ACHN (cell line): ENCODE measurements around the gene PTGR3.
"Not testable (repeated sequence)": the region's sequence is repeated elsewhere in the genome, so short reads cannot be mapped to it uniquely, and the experiment has no call there.

Source experiments
- DNase-seq: peaks from one replicate; pipeline ENCODE4 v3.0.0-alpha.2; 2015
- in situ Hi-C: cut with HindIII; loops from 2 replicates; pipeline ENCODE4 v1.10.0; 2017; ENCODE audit warnings: low sequenced_read_pairs, low pct_ligation_motif_present, low pct_unique_long_range_greater_than_20kb

PTGR3 gene

DNA sequence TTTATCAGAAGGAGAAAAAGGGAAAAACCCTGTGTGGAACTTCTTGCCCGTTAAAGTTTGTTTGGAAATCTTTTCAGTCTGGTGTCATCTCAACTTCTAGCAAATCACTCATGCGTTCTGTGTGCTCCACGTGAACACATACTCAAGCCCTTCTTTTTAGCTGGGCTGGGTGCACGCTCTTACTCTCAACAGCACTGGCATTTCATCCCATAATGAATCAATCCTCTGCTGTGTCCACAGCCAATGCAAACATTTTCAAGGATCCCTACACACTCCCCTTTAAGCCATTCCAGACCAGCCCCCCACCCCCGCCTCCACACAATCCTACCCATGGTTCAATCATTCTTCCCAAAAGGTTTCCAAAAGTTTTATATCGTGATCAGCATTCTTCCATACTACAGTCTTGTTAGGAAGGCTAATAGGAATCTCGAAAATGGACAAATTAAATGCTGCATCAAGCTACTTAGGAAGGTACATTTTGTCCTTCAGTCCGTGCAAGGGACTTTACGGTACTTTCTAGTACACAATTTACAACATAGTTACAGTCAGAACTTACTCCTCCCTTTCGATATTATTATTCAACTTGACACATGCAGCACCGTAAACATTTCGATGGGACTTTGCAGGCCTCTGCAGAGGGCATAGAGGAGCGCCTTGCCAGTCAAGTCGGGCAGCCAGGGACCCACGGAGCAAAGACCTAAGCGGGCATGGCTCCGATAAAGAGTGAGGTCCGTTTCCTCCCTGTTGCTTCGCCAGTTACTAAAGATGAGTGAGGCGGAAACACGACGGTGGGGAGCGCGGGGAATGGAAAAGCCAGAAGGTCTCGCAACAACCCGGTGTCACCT, 1.4 kb downstream of the PTGR3 start:
- in situ Hi-C loops = no loop called here

DNA sequence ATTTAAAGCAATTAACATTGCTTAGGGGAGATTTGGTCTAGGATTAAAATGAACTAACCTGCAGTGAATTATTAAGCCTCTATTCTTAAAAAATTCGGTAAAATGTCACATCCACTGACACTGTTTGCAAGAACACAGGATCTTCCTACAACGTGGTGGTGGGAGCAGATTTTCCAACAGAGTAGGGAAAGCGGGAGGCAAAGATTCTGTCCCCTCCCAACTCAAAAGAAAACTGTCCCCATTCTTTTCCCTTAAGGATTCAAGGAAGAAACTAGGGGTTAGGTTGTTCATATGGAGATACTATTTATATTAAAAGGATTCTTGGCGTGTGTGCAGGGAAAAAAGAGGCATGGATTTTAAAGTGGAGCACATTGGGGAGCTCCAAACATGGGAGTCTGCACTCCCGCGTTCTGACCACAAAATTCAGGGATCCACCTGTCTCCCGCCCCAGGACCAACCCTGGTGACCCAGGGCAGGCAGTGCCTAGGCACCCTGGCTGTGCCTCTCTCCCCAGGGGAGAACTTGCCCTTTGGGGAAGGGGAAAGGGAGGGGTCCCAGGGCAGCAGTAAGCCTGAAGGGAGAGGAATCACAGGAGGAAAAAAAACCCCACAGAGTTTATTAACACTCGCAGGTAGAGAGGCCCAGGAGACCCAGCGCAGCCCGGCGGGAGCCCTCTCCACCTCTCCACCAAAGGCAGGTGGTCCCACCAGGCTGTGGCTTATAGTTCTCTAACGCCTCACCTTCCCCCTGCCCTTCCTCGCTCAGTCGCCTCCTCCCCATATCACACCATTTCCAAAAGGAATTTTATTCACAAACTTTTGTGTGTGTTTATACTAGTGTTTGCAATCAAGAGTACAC, 2.3 kb downstream of the PTGR3 start:
- DNase-seq = no peak
- in situ Hi-C loops = no loop called here

More for the DNA sequence above, 1.4 kb downstream of the PTGR3 start:
- peak; percentile 26 for DNase-seq

DNA sequence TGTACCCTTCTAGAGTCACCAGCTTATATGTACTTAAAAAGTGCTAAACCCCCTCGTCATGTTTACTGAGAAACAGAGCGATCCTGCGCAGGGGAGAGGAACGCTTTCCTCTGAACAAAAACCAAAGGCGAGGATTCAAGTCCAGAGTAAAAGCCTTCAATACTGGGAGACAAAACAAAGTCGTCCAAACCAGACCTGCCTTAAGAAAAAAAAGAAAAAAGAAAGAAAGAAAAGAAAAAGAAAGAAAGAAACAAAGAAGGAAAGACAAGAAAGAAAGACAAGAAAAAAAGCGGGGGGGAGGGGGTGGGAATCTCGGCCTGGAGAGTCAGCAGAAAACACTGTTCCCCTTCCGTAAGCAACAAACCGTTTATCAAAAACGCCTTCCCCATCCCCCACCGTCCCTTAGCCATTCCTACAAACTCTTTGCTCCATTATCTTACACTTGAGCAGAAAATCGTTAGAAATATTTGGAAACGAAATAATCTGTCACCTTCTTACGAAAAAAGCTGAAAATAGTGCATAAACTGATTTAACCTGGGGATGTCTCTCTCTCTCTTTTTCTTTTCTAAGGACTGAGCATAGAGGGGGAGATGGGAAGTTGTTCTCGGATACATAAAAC, 3.3 kb downstream of the PTGR3 start:
- in situ Hi-C loops = no loop called here
- no peak for DNase-seq

DNA sequence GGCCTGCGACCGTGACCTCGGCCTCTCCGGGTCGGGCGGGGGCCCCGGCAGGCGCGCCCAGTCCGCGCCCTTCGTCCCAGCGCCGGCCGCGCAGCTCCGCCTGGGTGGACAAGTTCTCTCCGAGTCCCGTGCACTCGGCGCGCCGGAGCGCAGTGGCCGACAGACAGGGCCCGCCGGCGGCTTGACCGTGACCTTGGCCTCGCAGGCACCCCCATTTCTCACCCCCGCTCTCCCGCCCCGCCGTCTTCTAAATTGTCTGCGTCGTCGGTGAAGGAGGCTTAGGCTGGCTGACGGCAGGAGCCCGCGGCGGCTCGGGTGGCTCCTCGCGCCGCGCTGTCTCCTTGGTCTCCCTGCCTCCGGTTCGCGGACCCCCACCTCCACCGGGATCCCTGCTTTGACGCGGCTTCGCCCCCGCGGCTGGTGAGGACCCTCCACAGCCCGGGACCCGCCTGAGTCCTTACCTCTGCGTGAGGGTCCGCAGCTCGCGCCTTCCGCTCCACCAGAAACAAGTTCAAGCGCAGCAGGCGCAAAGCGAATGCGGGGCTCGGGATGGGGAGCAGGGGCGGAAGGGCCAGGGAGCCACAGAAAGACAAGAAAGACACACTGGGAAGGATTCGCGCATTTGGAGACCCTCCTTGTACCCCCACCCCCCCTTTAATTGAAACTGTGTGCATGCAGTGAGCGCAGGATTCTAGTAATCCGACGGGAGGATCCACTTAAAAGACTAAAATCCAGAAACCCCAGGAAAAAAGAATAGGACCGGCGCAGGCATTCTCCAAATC, 4.0 kb downstream of the PTGR3 start:
- in situ Hi-C loops = no loop called here
- no peak for DNase-seq

DNA sequence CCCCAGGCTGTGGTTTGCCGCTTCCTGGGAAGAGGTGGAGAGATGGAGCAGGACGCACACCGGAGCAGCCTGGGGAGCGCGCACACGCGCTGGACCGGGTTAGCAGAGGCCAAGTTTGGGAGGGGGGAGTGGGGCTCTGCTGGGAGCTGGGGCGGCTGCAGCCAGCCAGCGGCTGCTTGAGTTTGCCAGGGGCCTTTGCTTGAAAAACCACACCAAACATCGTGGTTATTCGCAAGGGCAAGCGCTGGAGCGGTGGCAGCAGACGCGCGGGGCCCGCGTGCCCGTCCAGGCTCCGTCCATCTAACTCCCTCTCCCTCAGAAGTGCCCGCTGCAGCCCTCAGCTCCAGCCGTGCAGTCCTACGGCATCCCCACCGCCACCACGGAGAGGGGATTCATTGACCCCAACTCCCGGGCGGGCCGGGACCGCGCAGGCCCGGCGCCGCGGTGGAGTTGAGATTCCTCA, 4.6 kb downstream of the PTGR3 start:
- in situ Hi-C loops = no loop called here
- DNase-seq = no peak

DNA sequence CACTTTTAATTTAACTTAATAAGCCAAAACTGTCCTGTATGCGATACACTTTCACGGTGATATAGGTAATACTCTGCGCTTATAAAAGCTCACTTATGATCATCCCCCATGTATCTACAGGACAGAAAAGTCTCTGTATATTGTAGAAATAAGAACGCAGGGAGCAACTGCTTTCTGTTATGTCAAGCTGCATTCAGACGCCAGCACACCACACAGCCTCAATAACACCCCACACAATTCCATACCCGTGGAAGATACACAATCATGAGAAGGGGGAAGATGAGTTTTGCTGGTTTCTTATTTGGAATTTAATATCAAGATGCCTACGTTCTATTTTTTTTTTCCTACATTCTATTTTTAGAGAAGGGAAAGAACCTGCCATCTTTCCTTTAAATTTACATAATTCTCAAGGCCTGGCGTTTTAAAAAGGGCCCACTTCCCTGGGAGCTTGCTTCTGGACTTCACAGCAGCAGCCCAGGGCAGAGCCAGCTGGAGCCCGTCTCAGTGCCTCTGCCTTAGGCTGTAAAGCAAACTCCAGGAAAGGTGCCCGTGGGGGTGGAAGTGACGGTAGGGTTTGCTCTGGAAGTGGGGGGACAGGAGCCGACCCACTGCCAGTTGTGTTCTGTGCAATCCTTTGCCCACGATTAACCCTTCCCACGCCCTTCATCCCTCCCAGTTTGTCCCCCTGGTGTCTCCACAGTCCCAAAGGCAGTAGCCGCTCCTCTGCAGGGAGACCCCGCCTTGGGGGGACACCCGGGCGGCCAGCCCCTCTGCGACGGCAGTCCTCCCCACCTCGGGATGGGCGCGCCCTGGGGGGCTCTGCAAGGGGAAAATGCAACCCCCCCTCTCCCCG, 5.3 kb downstream of the PTGR3 start:
- in situ Hi-C loops = no loop called here
- DNase-seq = no peak

DNA sequence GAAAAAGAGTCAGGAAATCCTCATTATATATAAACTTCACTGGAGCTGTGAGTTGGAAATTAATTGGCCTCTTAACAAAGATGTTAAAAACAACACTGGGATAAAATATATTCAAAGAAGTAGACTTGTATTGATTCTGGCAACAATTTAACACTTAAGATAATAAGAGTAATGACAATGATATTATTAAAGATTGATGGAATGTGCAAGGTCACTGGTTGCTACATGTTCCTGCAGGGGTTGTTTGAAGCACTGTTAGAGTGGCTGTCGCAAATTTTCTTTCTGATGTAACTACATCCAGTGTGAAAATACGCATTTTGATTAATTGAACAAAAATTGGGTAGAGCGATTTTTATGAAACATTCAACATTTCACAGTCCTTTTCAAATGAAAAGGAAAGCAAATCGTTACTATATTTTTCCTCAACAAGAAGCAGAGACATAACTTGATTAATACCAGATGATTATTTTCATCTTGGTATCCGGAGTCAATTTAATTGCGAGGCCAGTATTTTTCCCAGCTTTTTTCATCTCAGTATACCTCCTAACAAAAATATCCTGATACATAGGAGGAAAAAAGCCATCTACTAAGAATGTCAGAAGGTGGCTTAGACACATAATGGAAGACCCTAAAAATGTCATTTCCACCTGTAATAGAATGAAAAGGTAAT, 6.1 kb downstream of the PTGR3 start:
- in situ Hi-C loops = no loop called here
- no peak for DNase-seq

DNA sequence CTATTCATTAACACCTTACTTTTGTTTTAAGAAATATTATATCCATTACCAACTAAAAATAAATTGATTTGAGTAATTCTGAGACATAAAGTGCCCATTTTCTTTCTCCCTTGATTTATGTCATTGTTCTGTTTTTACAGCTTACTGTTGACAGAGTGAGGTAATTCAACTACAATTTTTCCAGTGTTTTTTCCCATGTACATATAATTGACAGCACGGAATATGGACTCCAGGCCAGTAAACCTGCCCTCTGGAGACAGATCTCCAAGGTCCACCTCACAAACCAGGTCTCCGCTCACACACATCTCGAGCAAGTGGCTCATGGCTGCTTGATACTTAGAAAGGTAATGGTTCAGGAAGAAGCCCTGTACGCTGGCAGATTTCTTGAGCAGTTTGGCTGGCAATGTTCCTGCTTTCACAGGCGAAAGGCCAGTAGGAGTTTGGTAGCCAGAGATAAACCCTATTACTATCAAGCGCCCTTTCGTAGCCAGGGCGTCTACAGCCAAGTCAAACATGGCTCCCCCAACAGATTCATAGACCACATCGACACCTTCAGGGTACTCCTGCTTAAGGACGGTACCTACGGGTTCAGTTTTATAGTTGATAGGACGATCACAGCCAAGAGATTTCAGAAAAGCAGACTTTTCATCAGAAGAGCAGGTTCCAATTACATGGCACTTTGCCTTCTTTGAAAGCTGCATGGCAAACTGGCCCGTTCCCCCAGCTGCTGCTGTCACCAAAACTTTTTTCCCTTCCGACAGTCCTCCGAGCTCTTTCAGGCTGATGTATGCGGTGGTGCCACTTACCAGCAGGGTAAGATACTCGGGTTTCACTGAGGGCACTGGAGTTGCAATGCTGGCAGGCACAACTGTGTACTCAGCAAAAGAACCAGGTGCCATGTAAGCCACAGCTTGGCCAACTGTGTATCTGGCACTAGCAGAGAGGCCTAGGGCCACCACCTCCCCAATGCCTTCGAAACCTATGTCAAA, 7.4 kb downstream of the PTGR3 start:
- no peak for DNase-seq
- in situ Hi-C loops = no loop called here

DNA sequence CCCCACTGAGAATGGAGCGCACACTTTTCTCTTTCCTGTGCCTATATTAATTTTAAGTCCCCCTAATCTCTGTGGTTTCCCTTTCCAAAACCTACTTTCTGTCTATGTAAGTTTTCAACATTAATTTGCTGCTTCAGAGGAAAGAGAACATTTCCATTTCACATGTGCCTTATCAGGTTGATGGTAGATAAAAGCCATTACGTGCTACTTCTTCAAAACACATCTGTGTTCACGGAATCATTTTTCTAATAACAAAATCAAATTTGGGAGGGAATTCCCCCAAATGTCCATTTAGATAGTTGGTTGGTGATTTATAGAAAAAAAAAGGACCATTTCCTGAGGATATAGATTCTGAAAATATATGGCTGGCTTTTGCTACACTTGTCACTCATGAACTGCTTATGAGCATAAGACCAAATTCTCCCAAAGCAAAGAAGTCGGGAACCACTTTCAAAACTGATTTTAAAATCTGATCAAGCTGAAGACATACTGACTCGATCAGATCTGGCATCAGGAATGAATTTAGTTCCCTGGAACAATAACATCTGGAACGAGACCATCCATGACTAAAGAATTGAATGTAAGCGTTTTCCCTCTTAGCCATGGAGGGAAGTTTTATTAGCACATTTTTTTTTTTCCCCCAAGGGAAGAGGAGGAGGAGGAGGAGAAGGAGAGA, 8.2 kb downstream of the PTGR3 start:
- DNase-seq = no peak
- in situ Hi-C loops = no loop called here

DNA sequence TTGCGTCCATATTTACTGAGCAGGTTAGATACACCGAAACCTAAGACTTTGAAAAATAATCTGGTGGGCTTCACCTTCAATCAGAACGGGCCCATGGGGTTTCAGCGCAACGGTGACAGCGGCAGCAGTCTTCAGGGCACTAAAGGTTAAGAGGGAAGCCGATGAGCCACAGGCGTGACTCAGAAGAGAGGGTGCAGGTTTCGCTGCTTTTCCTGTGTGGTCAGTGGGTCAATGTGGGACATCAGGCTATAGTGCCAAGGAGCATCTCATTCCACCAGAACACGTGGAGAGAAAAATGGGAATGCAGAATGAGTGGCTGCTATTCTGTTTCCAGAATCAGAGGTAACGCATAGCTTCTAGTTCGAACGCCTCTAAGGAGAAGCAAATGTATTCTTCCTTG, 8.9 kb downstream of the PTGR3 start:
- DNase-seq = no peak
- in situ Hi-C loops = no loop called here

DNA sequence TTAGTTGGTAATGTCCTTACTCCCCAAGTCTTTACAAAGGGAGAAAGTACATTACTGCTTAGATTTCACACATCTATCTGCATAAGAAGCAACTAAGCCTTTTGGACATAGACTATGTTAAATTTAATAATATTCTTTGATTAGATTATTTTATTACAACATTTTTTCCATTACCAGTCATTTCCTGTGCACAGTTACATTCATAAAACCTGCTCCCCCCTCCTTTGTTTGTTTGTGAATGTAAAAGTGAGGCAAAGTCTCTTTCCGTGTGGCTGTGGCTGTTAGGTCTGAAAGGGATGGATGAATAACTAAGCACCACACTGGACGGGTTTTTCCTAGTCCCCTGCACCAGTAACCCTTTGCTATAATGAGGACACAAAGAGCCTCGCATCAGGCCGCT, 9.6 kb downstream of the PTGR3 start:
- no peak for DNase-seq
- in situ Hi-C loops = no loop called here

DNA sequence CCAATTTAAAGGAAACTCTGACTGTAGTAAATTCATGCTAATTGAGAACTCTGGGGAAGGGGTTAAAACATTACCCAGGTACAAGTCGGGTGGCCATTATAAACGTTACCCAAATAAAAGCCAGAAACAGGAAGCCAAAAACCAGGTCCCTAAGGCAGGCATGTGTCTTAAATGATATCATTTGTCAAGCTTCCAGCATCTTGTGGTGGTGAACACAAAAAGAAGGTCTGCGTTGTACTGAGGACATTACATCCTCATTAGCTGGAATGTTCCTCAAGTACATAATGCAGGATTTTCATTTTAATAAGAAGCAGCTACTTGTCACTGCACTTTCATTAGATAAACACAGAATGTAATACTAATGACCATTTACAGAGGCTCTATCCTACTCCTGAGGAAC, 10.9 kb downstream of the PTGR3 start:
- in situ Hi-C loops = no loop called here

DNA sequence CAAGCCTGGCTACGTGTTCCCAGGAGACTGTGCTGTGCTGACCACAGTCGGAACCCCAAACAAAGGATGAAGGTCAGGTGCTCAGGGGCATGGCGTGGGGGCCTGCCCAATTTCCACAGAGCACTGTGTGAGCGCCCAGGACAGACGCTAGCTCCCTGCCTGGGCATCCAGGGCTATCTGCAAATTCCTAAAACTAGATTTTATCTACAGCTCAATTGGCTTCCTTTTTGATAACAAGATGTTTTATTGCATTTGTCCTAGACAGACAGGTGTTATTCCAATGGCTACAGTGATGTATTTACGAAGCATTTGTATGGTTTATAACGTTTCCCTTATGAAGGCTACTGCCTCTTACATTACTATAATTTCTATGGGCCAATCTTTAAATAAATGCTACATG, 16.0 kb downstream of the PTGR3 start:
- in situ Hi-C loops = no loop called here

More for the DNA sequence above, 10.9 kb downstream of the PTGR3 start:
- no peak for DNase-seq

DNA sequence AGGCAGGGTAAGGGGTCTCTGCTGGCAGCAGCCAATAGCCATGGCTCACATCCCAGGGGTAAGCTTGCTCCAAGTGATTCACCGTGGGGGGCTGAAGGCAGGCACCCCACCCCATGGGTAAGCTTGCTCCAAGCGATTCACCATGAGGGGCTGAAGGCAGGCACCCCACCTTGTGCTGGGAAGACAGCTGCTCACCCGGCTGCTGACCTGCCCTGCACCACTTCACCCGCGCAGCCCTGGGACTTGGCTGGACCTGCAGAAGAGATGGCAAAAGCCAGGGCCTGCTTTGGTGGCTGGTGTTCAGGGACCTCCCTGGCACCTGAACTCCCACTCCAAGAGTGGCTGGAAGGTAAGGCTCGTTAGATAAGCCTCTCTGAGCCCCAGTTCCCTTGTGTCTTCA, 19.2 kb downstream of the PTGR3 start:
- no peak for DNase-seq
- in situ Hi-C loops = no loop called here

More for the DNA sequence above, 16.0 kb downstream of the PTGR3 start:
- no peak for DNase-seq

DNA sequence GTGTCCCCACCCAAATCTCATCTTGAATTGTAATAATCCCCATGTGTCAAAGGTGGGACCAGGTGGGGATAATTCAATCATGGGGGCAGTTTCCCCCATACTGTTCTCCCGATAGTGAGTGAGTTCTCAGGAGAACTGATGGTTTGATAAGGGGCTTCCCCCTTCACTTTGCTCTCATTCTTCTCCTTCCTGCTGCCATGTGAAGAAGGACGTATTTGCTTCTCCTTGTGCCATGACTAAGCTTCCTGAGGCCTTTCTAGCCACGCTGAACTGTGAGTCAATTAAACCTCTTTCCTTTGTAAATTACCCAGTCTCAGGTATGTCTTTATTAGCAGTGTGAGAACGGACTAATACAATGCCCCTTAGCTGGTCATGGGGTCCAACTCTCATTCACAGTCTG, 21.2 kb downstream of the PTGR3 start:
- in situ Hi-C loops, DNase-seq: not testable (repeated sequence)

DNA sequence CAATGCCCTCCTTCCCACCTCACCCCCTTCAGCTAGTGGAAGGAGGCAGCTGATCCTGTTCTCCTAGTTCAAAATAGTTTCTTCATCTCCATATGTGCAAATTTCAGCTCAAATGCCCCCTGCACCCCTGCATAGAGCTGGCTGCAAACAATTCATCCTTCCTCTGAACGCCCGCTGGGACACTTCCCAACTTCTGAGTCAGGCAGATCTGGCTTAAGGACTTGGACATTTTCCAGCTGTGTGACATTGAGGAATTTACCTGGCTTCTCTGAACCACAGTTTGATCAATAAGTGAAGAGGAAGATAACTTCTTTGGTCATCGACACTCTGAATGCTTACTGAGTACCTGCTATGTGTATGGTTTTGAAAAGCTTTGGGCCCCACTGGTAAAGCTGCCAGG, 23.5 kb downstream of the PTGR3 start:
- no peak for DNase-seq
- in situ Hi-C loops = no loop called here
